Trophoblast cell (in vitro differentiated cells and primary cell): ENCODE measurements around the gene ZNF469.

Experiments used
- DNase-seq, 2 donors: peaks; one replicate each; pipeline ENCODE4 v3.0.0-alpha.2; 2016
- H2AFZ ChIP-seq: 2 replicates; pipeline ENCODE4 v1.6.1; 2013; ENCODE audit warnings: low read length, moderate library complexity, mild to moderate bottlenecking; ENCODE audit not compliant: insufficient read depth, poor library complexity
- H2AK5ac ChIP-seq: 2 replicates; pipeline ENCODE4 v1.6.1; 2013; ENCODE audit warnings: mild to moderate bottlenecking, low read length
- H2BK120ac ChIP-seq: 2 replicates; pipeline ENCODE4 v1.6.1; 2013; ENCODE audit warnings: low read length, mild to moderate bottlenecking, moderate library complexity; ENCODE audit not compliant: insufficient read depth, poor library complexity
- H2BK12ac ChIP-seq: 2 replicates; pipeline ENCODE4 v1.6.1; 2013; ENCODE audit warnings: mild to moderate bottlenecking, low read length, moderate library complexity
- H2BK5ac ChIP-seq: 2 replicates; pipeline ENCODE4 v1.6.1; 2013; ENCODE audit warnings: low read length, low read depth, moderate library complexity, mild to moderate bottlenecking; ENCODE audit not compliant: poor library complexity
- H3K14ac ChIP-seq: 2 replicates; pipeline ENCODE4 v1.6.1; 2013; ENCODE audit warnings: mild to moderate bottlenecking, low read length
- H3K18ac ChIP-seq: 2 replicates; pipeline ENCODE4 v1.6.1; 2013; ENCODE audit warnings: mild to moderate bottlenecking, low read length
- H3K23ac ChIP-seq: 2 replicates; pipeline ENCODE4 v1.6.1; 2013; ENCODE audit warnings: low read length
- H3K27ac ChIP-seq: 2 replicates; pipeline ENCODE4 v1.5.1; 2013; ENCODE audit warnings: low read depth, mild to moderate bottlenecking, inconsistent platforms, low read length, moderate library complexity
- H3K27me3 ChIP-seq: 2 replicates; pipeline ENCODE4 v1.6.1; 2013; ENCODE audit warnings: inconsistent platforms, mild to moderate bottlenecking, low read length, moderate library complexity; ENCODE audit not compliant: insufficient read depth
- H3K36me3 ChIP-seq, 2 experiments: 1 replicate in 1 of 2; 2 replicates in 1 of 2; pipeline ENCODE4 v1.6.1; 2013; ENCODE audit warnings: low read length in 2 of 2, mild to moderate bottlenecking in 2 of 2, moderate library complexity in 1 of 2; ENCODE audit not compliant: insufficient read depth in 2 of 2, control insufficient read depth in 1 of 2
- H3K4ac ChIP-seq: 2 replicates; pipeline ENCODE4 v1.6.1; 2013; ENCODE audit warnings: low read depth, mild to moderate bottlenecking, low read length, moderate library complexity
- H3K4me1 ChIP-seq, 2 experiments: 1 replicate in 1 of 2; 2 replicates in 1 of 2; pipeline ENCODE4 v1.6.1; 2013; ENCODE audit warnings: low read length in 2 of 2, mild to moderate bottlenecking in 2 of 2, moderate library complexity in 1 of 2; ENCODE audit not compliant: insufficient read depth in 2 of 2, control insufficient read depth in 1 of 2
- H3K4me2 ChIP-seq: 2 replicates; pipeline ENCODE4 v1.6.1; 2013; ENCODE audit warnings: inconsistent platforms, mild to moderate bottlenecking, low read length, moderate library complexity
- H3K4me3 ChIP-seq: 2 replicates; pipeline ENCODE4 v1.5.1; 2013; ENCODE audit warnings: mild to moderate bottlenecking, low read depth, low read length, inconsistent platforms
- H3K79me1 ChIP-seq: one replicate; pipeline ENCODE4 v1.6.1; 2013; ENCODE audit warnings: low read length
- H3K79me2 ChIP-seq: 2 replicates; pipeline ENCODE4 v1.6.1; 2013; ENCODE audit warnings: low read length, mild to moderate bottlenecking; ENCODE audit not compliant: control insufficient read depth, insufficient read depth, poor library complexity
- H3K9ac ChIP-seq: 2 replicates; pipeline ENCODE4 v1.6.1; 2013; ENCODE audit warnings: mild to moderate bottlenecking, low read length
- H3K9me3 ChIP-seq: 2 replicates; pipeline ENCODE4 v1.6.1; 2013; ENCODE audit warnings: low read depth, mild to moderate bottlenecking, control low read depth, inconsistent platforms, low read length; ENCODE audit not compliant: insufficient read depth
- H4K12ac ChIP-seq: 2 replicates; pipeline ENCODE4 v1.6.1; 2013; ENCODE audit warnings: low read depth, mild to moderate bottlenecking, low read length, moderate library complexity
- H4K8ac ChIP-seq: 2 replicates; pipeline ENCODE4 v1.6.1; 2013; ENCODE audit warnings: low read depth, mild to moderate bottlenecking, low read length, moderate library complexity
- H4K91ac ChIP-seq: one replicate; pipeline ENCODE4 v1.6.1; 2013; ENCODE audit warnings: low read depth, mild to moderate bottlenecking, low read length, moderate library complexity
- WGBS: extraction: QIAGEN DNeasy Blood & Tissue Kit; methylation state at CpG from one replicate; pipeline ENCODE4 v1.1.7; 2013; ENCODE audit warnings: missing lambda C conversion rate; ENCODE audit not compliant: insufficient read length, insufficient coverage; ENCODE audit errors: extremely low coverage; 5-methylcytosine and 5-hydroxymethylcytosine counted together

The ZNF469 gene

DNA sequence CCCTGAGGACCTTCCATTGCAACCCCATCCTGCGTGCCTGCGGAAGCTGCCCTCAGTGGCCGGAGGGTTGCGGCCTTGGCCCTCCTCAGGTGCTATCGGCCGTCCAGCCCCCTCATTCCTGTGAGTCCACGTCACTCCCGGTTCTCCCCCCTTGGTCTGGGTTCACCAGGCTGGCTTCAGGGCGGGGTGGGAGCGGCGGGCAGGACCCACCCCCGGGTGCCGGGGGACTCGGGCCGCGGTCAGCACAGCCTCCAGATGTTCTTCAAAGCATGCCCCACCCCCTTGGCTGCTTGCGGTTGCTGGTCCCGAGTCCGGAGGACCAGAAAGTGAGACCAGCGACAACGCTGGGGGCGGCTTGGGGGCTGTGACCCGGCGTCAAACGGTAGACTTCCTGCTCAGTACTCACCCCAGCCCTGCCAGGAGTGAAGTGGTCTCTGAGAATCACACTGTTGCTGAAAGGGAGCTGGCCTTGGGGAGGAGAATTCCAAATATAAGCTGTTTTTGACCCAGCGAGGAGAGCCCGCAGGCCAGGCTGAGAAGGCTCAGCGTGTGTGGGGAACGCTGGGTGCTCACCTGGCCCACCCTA, 4.5 kb downstream of the ZNF469 start:
- H2BK120ac ChIP-seq, result no peak overlapping the region
- no peak overlapping the region for H2BK5ac ChIP-seq
- no peak overlapping the region for H3K4me3 ChIP-seq
- H2BK12ac ChIP-seq, result no peak overlapping the region
- H3K36me3 ChIP-seq, result no peaks in the 10 kb centered on the region
- no peak overlapping the region for H3K4ac ChIP-seq
- H4K91ac ChIP-seq, result no peak overlapping the region
- peaks cover 0 to 2% of the 10 kb centered on the region in 2 experiments for H3K4me1 ChIP-seq
- no peak for DNase-seq
- peaks cover 14% of the 10 kb centered on the region for H3K9me3 ChIP-seq
- H3K14ac ChIP-seq, result no peak overlapping the region
- no CpG with 5 or more reads among the region's 29 CpGs for WGBS
- no peaks in the 10 kb centered on the region for H3K79me2 ChIP-seq
- no peak overlapping the region for H3K9ac ChIP-seq
- no peak overlapping the region for H4K8ac ChIP-seq
- H2AFZ ChIP-seq, result no peak overlapping the region
- no peak overlapping the region for H3K27ac ChIP-seq
- no peak overlapping the region for H3K4me2 ChIP-seq
- H3K79me1 ChIP-seq, result no peaks in the 10 kb centered on the region
- H3K23ac ChIP-seq, result no peak overlapping the region
- no peak overlapping the region for H4K12ac ChIP-seq
- peaks cover 26% of the 10 kb centered on the region for H3K27me3 ChIP-seq
- no peak overlapping the region for H2AK5ac ChIP-seq
- no peak overlapping the region for H3K18ac ChIP-seq

DNA sequence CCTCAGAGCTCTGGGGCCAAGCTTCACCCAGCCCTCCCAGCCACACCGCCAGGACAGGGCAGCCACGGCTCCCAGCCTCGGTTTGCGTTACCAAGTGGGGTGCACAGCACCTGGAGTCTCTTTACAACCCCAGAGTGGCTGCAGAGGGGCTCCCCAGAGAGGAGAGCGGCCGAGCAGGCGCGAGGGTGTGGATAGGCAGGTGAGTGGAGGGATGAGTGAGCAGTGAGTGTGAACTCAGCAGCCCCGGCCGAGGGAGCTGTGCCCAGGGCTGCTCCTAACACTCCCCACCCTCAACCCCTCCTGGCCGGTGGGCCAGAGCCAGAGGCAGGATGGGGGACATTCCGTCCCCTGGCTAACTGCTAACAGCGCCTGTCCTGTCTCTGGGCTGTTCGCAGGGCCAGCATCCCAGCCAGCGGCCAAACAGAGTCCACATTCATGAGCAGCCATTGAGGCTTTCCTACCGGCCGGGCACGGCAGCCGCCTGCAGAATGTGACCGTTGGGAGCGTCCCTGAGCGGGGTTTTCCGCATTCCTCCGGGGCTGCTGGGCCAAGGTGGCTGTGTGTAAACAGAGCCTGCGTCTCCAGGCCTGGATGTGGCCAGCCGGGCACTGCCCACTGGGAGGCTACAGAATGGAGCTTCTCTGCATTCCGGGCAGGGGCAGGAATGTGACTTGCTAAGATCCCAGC, 5.3 kb downstream of the ZNF469 start:
- Histone ChIP-seq H3K4me3 (no peak overlapping the region), H3K27ac (no peak overlapping the region), H2AK5ac (no peak overlapping the region), H3K14ac (no peak overlapping the region), H3K4me1 (no peaks in the 10 kb centered on the region), H4K12ac (no peak overlapping the region), H3K4ac (no peak overlapping the region), H2BK120ac (no peak overlapping the region), H3K9ac (no peak overlapping the region), H3K4me2 (no peak overlapping the region), H3K79me2 (no peaks in the 10 kb centered on the region), H4K8ac (no peak overlapping the region), H3K9me3 (peaks cover 12% of the 10 kb centered on the region), H4K91ac (no peak overlapping the region), H3K36me3 (no peaks in the 10 kb centered on the region), H3K27me3 (peaks cover 21% of the 10 kb centered on the region), H2AFZ (no peak overlapping the region), H2BK12ac (no peak overlapping the region), H3K23ac (no peak overlapping the region), H3K79me1 (no peaks in the 10 kb centered on the region), H3K18ac (no peak overlapping the region), H2BK5ac (no peak overlapping the region)
- WGBS, result no CpG with 5 or more reads among the region's 27 CpGs
- DNase-seq, result peak; percentile 8 to 37

DNA sequence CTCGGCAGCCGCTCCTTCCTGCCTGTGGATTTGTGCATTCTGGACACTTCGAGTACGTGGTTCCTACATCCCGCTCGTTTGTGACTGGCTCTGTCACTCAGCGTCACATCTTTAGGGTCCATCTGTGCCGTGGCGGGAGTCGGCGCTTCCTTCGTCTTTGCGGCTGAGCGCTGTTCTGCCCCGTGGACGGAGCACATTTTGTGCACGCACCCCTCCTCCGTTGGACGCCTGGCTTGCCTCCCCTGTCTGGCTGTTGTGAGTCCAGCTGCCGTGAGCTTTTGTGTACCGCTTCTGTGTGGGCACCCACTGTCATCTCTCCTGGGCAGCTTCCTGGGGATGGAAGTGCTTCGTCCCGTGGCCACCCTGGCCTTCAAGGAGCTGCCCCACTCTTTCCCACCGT, 6.4 kb downstream of the ZNF469 start:
- Histone ChIP-seq H3K27ac (no peak overlapping the region), H3K23ac (no peak overlapping the region), H3K4ac (no peak overlapping the region), H2BK5ac (no peak overlapping the region), H2BK120ac (no peak overlapping the region), H4K12ac (no peak overlapping the region), H2AFZ (no peak overlapping the region), H4K91ac (no peak overlapping the region), H3K27me3 (peaks cover 10% of the 10 kb centered on the region), H3K79me1 (no peaks in the 10 kb centered on the region), H3K14ac (no peak overlapping the region), H3K4me2 (no peak overlapping the region), H3K9ac (no peak overlapping the region), H3K79me2 (no peaks in the 10 kb centered on the region), H2AK5ac (no peak overlapping the region), H3K9me3 (peaks cover 6% of the 10 kb centered on the region), H3K18ac (no peak overlapping the region), H3K4me1 (no peaks in the 10 kb centered on the region), H2BK12ac (no peak overlapping the region), H3K36me3 (no peaks in the 10 kb centered on the region), H3K4me3 (no peak overlapping the region), H4K8ac (no peak overlapping the region)
- no peak for DNase-seq
- WGBS, result no CpG with 5 or more reads among the region's 24 CpGs

DNA sequence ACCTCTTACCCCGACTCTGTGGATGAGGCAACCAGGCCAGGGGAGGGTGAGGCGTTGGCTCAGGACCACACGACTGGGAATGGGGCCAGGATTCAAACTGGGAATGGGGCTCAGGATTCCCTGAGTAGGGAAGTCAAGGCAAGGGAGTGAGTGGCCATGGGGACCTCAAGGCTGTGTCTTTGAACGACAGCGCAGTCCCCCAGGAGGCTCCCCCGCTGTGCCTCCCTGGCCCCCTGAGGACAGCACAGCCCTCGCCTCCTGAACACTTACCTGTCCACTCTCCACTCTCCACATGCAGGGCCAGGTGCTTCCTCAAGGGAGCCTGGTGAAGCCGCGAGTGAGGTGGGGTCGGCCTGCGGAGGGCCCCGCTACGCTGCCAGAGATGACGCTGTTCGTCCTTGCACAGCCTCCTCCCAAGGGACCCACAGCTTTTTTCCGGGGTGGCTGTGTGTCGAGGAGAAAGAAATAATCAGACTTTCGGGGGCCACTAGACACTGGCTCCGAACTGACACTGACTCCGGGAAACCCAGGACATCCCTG, 6.9 kb downstream of the ZNF469 start:
- DNase-seq, result no peak
- no peak overlapping the region for H3K9ac ChIP-seq
- no CpG with 5 or more reads among the region's 20 CpGs for WGBS

More for the DNA sequence above, 6.9 kb downstream of the ZNF469 start:
- no peak overlapping the region for H3K14ac ChIP-seq
- H3K27me3 ChIP-seq, result peaks cover 5% of the 10 kb centered on the region
- H3K4me2 ChIP-seq, result no peak overlapping the region
- H3K36me3 ChIP-seq, result no peaks in the 10 kb centered on the region
- H2BK5ac ChIP-seq, result no peak overlapping the region
- no peak overlapping the region for H2BK120ac ChIP-seq
- H2AFZ ChIP-seq, result no peak overlapping the region
- H3K79me2 ChIP-seq, result no peaks in the 10 kb centered on the region
- H3K4ac ChIP-seq, result no peak overlapping the region
- H2AK5ac ChIP-seq, result no peak overlapping the region
- no peak overlapping the region for H4K8ac ChIP-seq
- H3K4me1 ChIP-seq, result no peaks in the 10 kb centered on the region
- H3K18ac ChIP-seq, result no peak overlapping the region
- no peak overlapping the region for H3K4me3 ChIP-seq
- peaks cover 4% of the 10 kb centered on the region for H3K9me3 ChIP-seq
- H3K23ac ChIP-seq, result no peak overlapping the region
- no peaks in the 10 kb centered on the region for H3K79me1 ChIP-seq
- no peak overlapping the region for H3K27ac ChIP-seq
- H4K91ac ChIP-seq, result no peak overlapping the region
- H2BK12ac ChIP-seq, result no peak overlapping the region
- no peak overlapping the region for H4K12ac ChIP-seq
